ENCODE measurements around the gene ACRV1.

DNA sequence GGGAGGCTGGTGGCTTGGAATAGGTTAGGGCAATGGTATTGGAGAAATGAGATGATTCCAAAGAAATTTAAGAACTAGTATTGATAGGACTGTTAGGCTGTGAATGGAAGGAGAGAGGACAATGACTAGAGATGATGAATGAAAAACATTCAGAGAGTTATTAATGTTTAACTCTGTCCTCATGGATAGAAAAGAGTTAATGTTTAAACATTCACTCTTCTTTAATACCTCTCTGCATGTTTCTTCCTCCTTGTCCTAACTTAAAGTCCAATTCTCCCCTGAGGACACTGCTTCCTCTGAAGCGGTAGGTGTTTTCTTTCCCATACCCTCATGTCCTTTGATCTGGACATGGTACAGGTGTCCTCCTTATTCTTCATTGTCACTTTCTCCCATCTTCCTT is 42.3 kb downstream of the ACRV1 start:
- TF ChIP-seq, protein P1, sequence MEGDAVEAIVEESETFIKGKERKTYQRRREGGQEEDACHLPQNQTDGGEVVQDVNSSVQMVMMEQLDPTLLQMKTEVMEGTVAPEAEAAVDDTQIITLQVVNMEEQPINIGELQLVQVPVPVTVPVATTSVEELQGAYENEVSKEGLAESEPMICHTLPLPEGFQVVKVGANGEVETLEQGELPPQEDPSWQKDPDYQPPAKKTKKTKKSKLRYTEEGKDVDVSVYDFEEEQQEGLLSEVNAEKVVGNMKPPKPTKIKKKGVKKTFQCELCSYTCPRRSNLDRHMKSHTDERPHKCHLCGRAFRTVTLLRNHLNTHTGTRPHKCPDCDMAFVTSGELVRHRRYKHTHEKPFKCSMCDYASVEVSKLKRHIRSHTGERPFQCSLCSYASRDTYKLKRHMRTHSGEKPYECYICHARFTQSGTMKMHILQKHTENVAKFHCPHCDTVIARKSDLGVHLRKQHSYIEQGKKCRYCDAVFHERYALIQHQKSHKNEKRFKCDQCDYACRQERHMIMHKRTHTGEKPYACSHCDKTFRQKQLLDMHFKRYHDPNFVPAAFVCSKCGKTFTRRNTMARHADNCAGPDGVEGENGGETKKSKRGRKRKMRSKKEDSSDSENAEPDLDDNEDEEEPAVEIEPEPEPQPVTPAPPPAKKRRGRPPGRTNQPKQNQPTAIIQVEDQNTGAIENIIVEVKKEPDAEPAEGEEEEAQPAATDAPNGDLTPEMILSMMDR (conservative IDR thresholded peaks at IDR 0.05 in 1 of 2, IDR thresholded peaks at IDR 0.05 in 1 of 2; ENCODE audit: low read depth in 1 of 2, low read length in 2 of 2), result no peak
- no peak for TF ChIP-seq EZH2 (IDR thresholded peaks at IDR 0.05; ENCODE audit: low read length, missing control alignments)
